Effector memory CD8-positive, alpha-beta T cell (primary cell): ENCODE results near the gene SH3BP4.

Source experiments
- ATAC-seq: fragments of 150-1000 bp; cut with Tn5 transposase; replicated peaks from 2 replicates; pipeline ENCODE4 v1.10.0; 2021; ENCODE audit warnings: mild to moderate bottlenecking, moderate library complexity
- DNase-seq, 3 experiments: peaks; one replicate each; pipeline ENCODE4 v3.0.0; 2021
- H3K27ac Mint-ChIP-seq, 2 donors: one replicate each; pipeline ENCODE4 v1.8.0; 2022; ENCODE audit warnings: mild to moderate bottlenecking in 2 of 2, mixed read lengths in 2 of 2, moderate library complexity in 2 of 2
- H3K27me3 Mint-ChIP-seq, 2 donors: one replicate each; pipeline ENCODE4 v1.8.0; 2022; ENCODE audit warnings: mixed read lengths in 2 of 2
- H3K36me3 Mint-ChIP-seq: one replicate; pipeline ENCODE4 v1.8.0; 2022; ENCODE audit warnings: mild to moderate bottlenecking, moderate library complexity, mixed read lengths; ENCODE audit not compliant: insufficient read depth
- H3K4me1 Mint-ChIP-seq, 2 donors: one replicate each; pipeline ENCODE4 v1.8.0; 2022; ENCODE audit warnings: low read depth in 2 of 2, mixed read lengths in 2 of 2
- H3K4me3 Mint-ChIP-seq, 2 donors: one replicate each; pipeline ENCODE4 v1.8.0; 2022; ENCODE audit warnings: mild to moderate bottlenecking in 2 of 2, mixed read lengths in 2 of 2, moderate library complexity in 2 of 2
- H3K9me3 Mint-ChIP-seq, 2 donors: one replicate each; pipeline ENCODE4 v1.8.0; 2022; ENCODE audit warnings: mixed read lengths in 2 of 2

Gene SH3BP4

GRCh38 chr2:235097196-235097595 is 145.4 kb downstream of the SH3BP4 start:
- Mint-ChIP-seq H3K9me3 (no peaks in the 10 kb centered on the region), H3K27me3 (peaks cover 50 to 72% of the 10 kb centered on the region in 2 donors), H3K36me3 (no peaks in the 10 kb centered on the region), H3K4me1 (no peaks in the 10 kb centered on the region), H3K27ac (no peak overlapping the region), H3K4me3 (no peak overlapping the region)
- DNase-seq (no peak), ATAC-seq (no peak)

- no peak for DNase-seq
- Mint-ChIP-seq H3K27ac (no peak overlapping the region), H3K27me3 (peaks cover 48 to 72% of the 10 kb centered on the region in 2 donors), H3K4me3 (no peak overlapping the region), H3K9me3 (no peaks in the 10 kb centered on the region), H3K36me3 (no peaks in the 10 kb centered on the region), H3K4me1 (no peaks in the 10 kb centered on the region)
- ATAC-seq: no peak
These were observed 146.5 kb downstream of the SH3BP4 start for GRCh38 chr2:235098269-235098668.

GRCh38 chr2:235098736-235099494 is 147.1 kb downstream of the SH3BP4 start:
- Mint-ChIP-seq H3K4me3 (no peak overlapping the region), H3K9me3 (no peaks in the 10 kb centered on the region), H3K27ac (no peak overlapping the region), H3K4me1 (no peaks in the 10 kb centered on the region), H3K27me3 (peaks cover 52 to 72% of the 10 kb centered on the region in 2 donors), H3K36me3 (no peaks in the 10 kb centered on the region)
- ATAC-seq: no peak
- DNase-seq: no peak

DNA sequence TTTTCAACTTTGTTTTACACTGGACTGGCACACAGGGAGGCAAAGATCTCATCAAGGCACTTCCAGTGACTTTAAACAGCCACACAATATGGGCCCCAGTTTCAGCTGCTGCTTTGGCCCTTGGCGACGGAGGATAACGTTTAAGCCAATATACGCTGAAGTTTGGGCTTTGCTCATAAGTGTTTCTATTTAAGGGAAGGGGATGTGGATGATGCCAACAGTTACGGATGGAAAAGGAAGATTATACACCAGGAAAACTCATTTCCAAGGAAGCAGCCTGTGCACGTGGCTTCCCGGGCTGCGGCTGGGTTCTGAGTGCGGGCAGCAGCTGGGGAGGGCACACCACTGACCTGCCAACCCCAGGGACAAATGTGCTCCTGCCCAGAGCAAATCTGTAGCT is 151.1 kb downstream of the SH3BP4 start:
- no peak overlapping the region for H3K4me3 Mint-ChIP-seq
- no peak for DNase-seq
- H3K27me3 Mint-ChIP-seq: peaks cover 46 to 70% of the 10 kb centered on the region in 2 donors

More for the DNA sequence above, 151.1 kb downstream of the SH3BP4 start:
- H3K4me1 Mint-ChIP-seq: no peaks in the 10 kb centered on the region
- H3K36me3 Mint-ChIP-seq: no peaks in the 10 kb centered on the region
- no peak overlapping the region for H3K27ac Mint-ChIP-seq
- ATAC-seq: no peak
- no peaks in the 10 kb centered on the region for H3K9me3 Mint-ChIP-seq
